ENCODE data around the gene TUBGCP3.

TUBGCP3 gene

GRCh38 chr13:112616586-112617362 is 28.8 kb upstream of the TUBGCP3 start:
- peak; percentile 67 for DNase-seq

GRCh38 chr13:112615391-112615790 is 27.4 kb upstream of the TUBGCP3 start:
- no peak for DNase-seq

- DNase-seq, result no peak
Measured at GRCh38 chr13:112614835-112615234, 26.9 kb upstream of the TUBGCP3 start.

- no peak for DNase-seq
Measured at GRCh38 chr13:112608212-112608611, 20.3 kb upstream of the TUBGCP3 start.

- peak; percentile 93 for DNase-seq
Measured at GRCh38 chr13:112606109-112607001, 18.4 kb upstream of the TUBGCP3 start.

GRCh38 chr13:112605531-112605990 is 17.6 kb upstream of the TUBGCP3 start:
- peak; percentile 48 for DNase-seq

- DNase-seq, result no peak
Measured at GRCh38 chr13:112603641-112604225, 15.8 kb upstream of the TUBGCP3 start.

- peak; percentile 40 for DNase-seq
Measured at GRCh38 chr13:112602189-112602588, 14.2 kb upstream of the TUBGCP3 start.

GRCh38 chr13:112601371-112601770 is 13.4 kb upstream of the TUBGCP3 start:
- no peak for DNase-seq

GRCh38 chr13:112596235-112596634 is 8.3 kb upstream of the TUBGCP3 start:
- no peak for DNase-seq

GRCh38 chr13:112592647-112593046 is 4.7 kb upstream of the TUBGCP3 start:
- no peak for DNase-seq

GRCh38 chr13:112592181-112592580 is 4.2 kb upstream of the TUBGCP3 start:
- DNase-seq, result no peak

GRCh38 chr13:112588490-112589297 is 741 bp upstream of the TUBGCP3 start:
- DNase-seq, result peak; percentile 68

- peak; percentile 88 for DNase-seq
Measured at GRCh38 chr13:112587212-112587763, 665 bp downstream of the TUBGCP3 start.

GRCh38 chr13:112586334-112586960 is 1.5 kb downstream of the TUBGCP3 start:
- DNase-seq, result no peak

- no peak for DNase-seq
Measured at GRCh38 chr13:112583592-112584277, 4.2 kb downstream of the TUBGCP3 start.

- no peak for DNase-seq
Measured at GRCh38 chr13:112582263-112582662, 5.7 kb downstream of the TUBGCP3 start.

- no peak for DNase-seq
Measured at GRCh38 chr13:112580912-112581311, 7.0 kb downstream of the TUBGCP3 start.

GRCh38 chr13:112580211-112580610 is 7.7 kb downstream of the TUBGCP3 start:
- DNase-seq, result no peak

GRCh38 chr13:112579310-112579843 is 8.6 kb downstream of the TUBGCP3 start:
- DNase-seq, result no peak

GRCh38 chr13:112576768-112577167 is 11.2 kb downstream of the TUBGCP3 start:
- DNase-seq, result no peak
